PC-9 (cell line): Measurements from ENCODE around the gene PRDM16. TPM values are rescaled to one million over a fixed set of nuclear protein-coding genes. Genes with fewer than 3 reads are reported as not detected.
A peak's percentile ranks its signal among the peaks of the same experiment; 100 is the strongest.

Experiments used
- BruUV-seq: library from RNA; stranded (reverse); fragments of 400-500 nt; replicated peaks from 2 replicates; lab custom pipeline; 2021; lab: Mats Ljungman, UMichigan
- CTCF ChIA-PET: fragments of 300-600 bp; sonication (Branson Sonifier 250); formaldehyde crosslinking; loops from one replicate; lab custom pipeline; 2022; ENCODE audit warnings: antibody characterized with exemption; lab: Charles Lee
- POLR2A ChIA-PET: fragments of 300-600 bp; sonication (Branson Sonifier 250); formaldehyde crosslinking; loops from one replicate; lab custom pipeline; 2022; ENCODE audit warnings: antibody characterized with exemption; ENCODE audit not compliant: unreplicated experiment; lab: Charles Lee
- DNase-seq, 2 experiments: peaks; one replicate each; pipeline versions ENCODE4 v3.0.0 to v3.0.0-alpha.2; 2015 to 2022; ENCODE audit warnings: mixed read lengths in 1 of 2
- H2AFZ ChIP-seq: fragments of 200-600 bp; sonication (generic); 2 replicates; pipeline ENCODE4 v1.8.1; 2017; ENCODE audit warnings: antibody characterized with exemption
- H3F3A ChIP-seq: fragments of 200-600 bp; sonication (generic); 2 replicates; pipeline ENCODE4 v1.8.1; 2017; ENCODE audit warnings: antibody characterized with exemption, mild to moderate bottlenecking, low read depth; ENCODE audit not compliant: insufficient read depth
- H3K27ac ChIP-seq: fragments of 200-600 bp; sonication (generic); 2 replicates; pipeline ENCODE4 v1.6.1; 2016; ENCODE audit warnings: mixed run types
- H3K27me3 ChIP-seq: fragments of 200-600 bp; sonication (generic); 2 replicates; pipeline ENCODE4 v1.6.1; 2016; ENCODE audit warnings: low read depth, mixed run types; ENCODE audit not compliant: insufficient read depth
- H3K36me3 ChIP-seq: fragments of 200-600 bp; sonication (generic); 2 replicates; pipeline ENCODE4 v1.6.1; 2016; ENCODE audit warnings: low read depth, mixed run types
- H3K4me1 ChIP-seq: fragments of 200-600 bp; sonication (generic); replicated peaks from 2 replicates; pipeline ENCODE4 v1.6.1; 2016; ENCODE audit warnings: mixed run types; ENCODE audit not compliant: insufficient read depth
- H3K4me2 ChIP-seq: fragments of 200-600 bp; sonication (generic); 2 replicates; pipeline ENCODE4 v1.6.1; 2017; ENCODE audit warnings: mixed run types
- H3K4me3 ChIP-seq: fragments of 200-600 bp; sonication (generic); 2 replicates; pipeline ENCODE4 v1.6.1; 2016; ENCODE audit warnings: mixed run types
- H3K79me2 ChIP-seq: fragments of 200-600 bp; sonication (generic); 2 replicates; pipeline ENCODE4 v1.6.1; 2017; ENCODE audit warnings: low read depth, mixed run types
- H3K9me2 ChIP-seq: fragments of 200-600 bp; sonication (generic); 2 replicates; pipeline ENCODE4 v1.8.1; 2017; ENCODE audit warnings: mild to moderate bottlenecking; ENCODE audit not compliant: insufficient read depth
- H3K9me3 ChIP-seq: fragments of 200-600 bp; sonication (generic); 2 replicates; pipeline ENCODE4 v1.8.1; 2016; ENCODE audit warnings: low read depth; ENCODE audit not compliant: insufficient read depth
- H4K20me1 ChIP-seq: fragments of 200-600 bp; sonication (generic); 2 replicates; pipeline ENCODE4 v1.8.1; 2017; ENCODE audit not compliant: insufficient read depth
- CTCF ChIP-seq: fragments of 200-600 bp; sonication (generic); conservative IDR thresholded peaks from 2 replicates; pipeline ENCODE4 v1.6.1; 2017; ENCODE audit warnings: mixed run types, antibody characterized with exemption, mild to moderate bottlenecking, moderate library complexity
- EZH2 ChIP-seq: fragments of 200-600 bp; sonication (generic); IDR thresholded peaks from 2 replicates; pipeline ENCODE4 v1.8.0; 2017; ENCODE audit warnings: antibody characterized with exemption, low read depth
- intact Hi-C: fragments of 100-400 bp; cut with micrococcal nuclease; formaldehyde crosslinking; loops from one replicate; pipeline ENCODE4 v1.10.0; 2022; ENCODE audit not compliant: unreplicated experiment
- total RNA-seq: library from RNA; stranded (reverse); gene quantifications from 2 replicates; pipeline ENCODE4 v1.2.3, GENCODE V29; 2021

Gene PRDM16
- total RNA-seq, 1 experiment from 2014 or later = not detected

GRCh38 chr1:3415260-3416090 is 346.5 kb downstream of the PRDM16 start:
- no peaks in the 10 kb centered on the region for H3K36me3 ChIP-seq
- no peak overlapping the region for H2AFZ ChIP-seq
- no peaks in the 10 kb centered on the region for H3F3A ChIP-seq
- DNase-seq = no peak
- H3K4me2 ChIP-seq = no peak overlapping the region
- H3K4me1 ChIP-seq = no peaks in the 10 kb centered on the region
- peaks cover 97% of the 10 kb centered on the region for H3K27me3 ChIP-seq
- H3K9me3 ChIP-seq = peaks cover 9% of the 10 kb centered on the region
- intact Hi-C loops = no loop called here
- ChIA-PET CTCF (no interaction called here), POLR2A (no interaction called here)
- H3K27ac ChIP-seq = no peak overlapping the region
- H3K9me2 ChIP-seq = no peaks in the 10 kb centered on the region
- H4K20me1 ChIP-seq = no peaks in the 10 kb centered on the region
- no peaks in the 10 kb centered on the region for H3K79me2 ChIP-seq
- H3K4me3 ChIP-seq = no peak overlapping the region
- no peak for TF ChIP-seq EZH2
- no peak for TF ChIP-seq CTCF
- BruUV-seq = no TSS peak

GRCh38 chr1:3417082-3417739 is 348.2 kb downstream of the PRDM16 start:
- ChIA-PET CTCF (no interaction called here), POLR2A (no interaction called here)
- intact Hi-C loops = no loop called here
- no peaks in the 10 kb centered on the region for H3K4me1 ChIP-seq
- peaks cover 97% of the 10 kb centered on the region for H3K27me3 ChIP-seq
- no peaks in the 10 kb centered on the region for H3K36me3 ChIP-seq
- no peak overlapping the region for H3K27ac ChIP-seq
- no peak overlapping the region for H2AFZ ChIP-seq
- DNase-seq = no peak
- H3K9me3 ChIP-seq = peaks cover 9% of the 10 kb centered on the region
- H3F3A ChIP-seq = no peaks in the 10 kb centered on the region
- H3K9me2 ChIP-seq = no peaks in the 10 kb centered on the region
- H3K79me2 ChIP-seq = no peaks in the 10 kb centered on the region
- BruUV-seq = no TSS peak
- no peak overlapping the region for H3K4me3 ChIP-seq
- no peak overlapping the region for H3K4me2 ChIP-seq
- no peaks in the 10 kb centered on the region for H4K20me1 ChIP-seq
- TF ChIP-seq CTCF (peak; percentile 64), EZH2 (no peak)

GRCh38 chr1:3417934-3418333 is 348.9 kb downstream of the PRDM16 start:
- Histone ChIP-seq H2AFZ (no peak overlapping the region), H3K9me2 (no peaks in the 10 kb centered on the region), H3K36me3 (no peaks in the 10 kb centered on the region), H3K27ac (no peak overlapping the region), H3K9me3 (peaks cover 9% of the 10 kb centered on the region), H3F3A (no peaks in the 10 kb centered on the region), H3K27me3 (peaks cover 99% of the 10 kb centered on the region), H3K4me3 (no peak overlapping the region), H3K4me1 (no peaks in the 10 kb centered on the region), H3K79me2 (no peaks in the 10 kb centered on the region), H4K20me1 (no peaks in the 10 kb centered on the region), H3K4me2 (no peak overlapping the region)
- no peak for DNase-seq
- no peak for TF ChIP-seq CTCF
- TF ChIP-seq EZH2 = no peak
- POLR2A ChIA-PET = no interaction called here
- intact Hi-C loops = no loop called here
- no TSS peak for BruUV-seq
- CTCF ChIA-PET = no interaction called here
